Stomach (tissue), 4 donors: ENCODE data around the gene TDP1.
A peak's percentile ranks its signal among the peaks of the same experiment; 100 is the strongest.

Experiments used
- CTCF ChIP-seq, 7 experiments: fragments of 450-650 bp in 4 of 7; fragments of 200-600 bp in 3 of 7; sonication (generic) in 3 of 7; IDR thresholded peaks; one replicate each; pipeline ENCODE4 v1.5.1; 2016 to 2019; ENCODE audit warnings: antibody characterized with exemption in 7 of 7, control low read depth in 2 of 7, mild to moderate bottlenecking in 1 of 7
- EP300 ChIP-seq: sonication (generic); formaldehyde crosslinking; IDR thresholded peaks from one replicate; pipeline ENCODE4 v1.6.1; 2017; ENCODE audit warnings: antibody characterized with exemption
- POLR2A ChIP-seq, 4 donors: fragments of 450-650 bp; IDR thresholded peaks; one replicate each; pipeline ENCODE4 v1.6.1; 2016; ENCODE audit warnings: antibody characterized with exemption in 4 of 4, control low read depth in 2 of 4, mild to moderate bottlenecking in 1 of 4, moderate library complexity in 1 of 4
- POLR2AphosphoS5 ChIP-seq, 3 donors: sonication (generic); formaldehyde crosslinking; IDR thresholded peaks; one replicate each; pipeline ENCODE4 v1.6.1; 2016; ENCODE audit warnings: antibody characterized with exemption in 3 of 3

GRCh38 chr14:89955745-89956660, at the start of gene TDP1:
- TF ChIP-seq POLR2AphosphoS5 (IDR thresholded peaks at IDR 0.05) = peak; percentile 86 to 97 (median 94)
- TF ChIP-seq POLR2A (IDR thresholded peaks at IDR 0.05) = peak in 2 of 4 donors; percentile 40 to 81
- no peak for TF ChIP-seq CTCF (IDR thresholded peaks at IDR 0.05)
- TF ChIP-seq EP300 = no peak
